Endodermal cell (in vitro differentiated cells): Measurements from ENCODE around the gene TP73. TPM values are rescaled to one million over a fixed set of nuclear protein-coding genes. Genes with fewer than 3 reads are reported as not detected.
A peak's percentile ranks its signal among the peaks of the same experiment; 100 is the strongest.

Source experiments
- DNase-seq: peaks from one replicate; pipeline ENCODE4 v3.0.0-alpha.2; 2017
- H3K27ac ChIP-seq: 2 replicates; pipeline ENCODE4 v1.5.1; 2013; ENCODE audit warnings: mild to moderate bottlenecking, low read depth, low read length, moderate library complexity
- H3K27me3 ChIP-seq: 2 replicates; pipeline ENCODE4 v1.6.1; 2013; ENCODE audit warnings: mild to moderate bottlenecking, low read length, moderate library complexity; ENCODE audit not compliant: insufficient read depth, control insufficient read depth, poor library complexity, severe bottlenecking
- H3K36me3 ChIP-seq: 2 replicates; pipeline ENCODE4 v1.7.0; 2013; ENCODE audit warnings: mild to moderate bottlenecking, low read length, moderate library complexity; ENCODE audit not compliant: control insufficient read depth, insufficient read depth
- H3K4me1 ChIP-seq: one replicate; pipeline ENCODE4 v1.7.0; 2013; ENCODE audit warnings: low read length; ENCODE audit not compliant: control insufficient read depth, insufficient read depth
- H3K4me3 ChIP-seq: 2 replicates; pipeline ENCODE4 v1.5.1; 2013; ENCODE audit warnings: mild to moderate bottlenecking, low read length, moderate library complexity
- H3K9ac ChIP-seq: 2 replicates; pipeline ENCODE4 v1.6.1; 2013; ENCODE audit warnings: mild to moderate bottlenecking, low read length, moderate library complexity; ENCODE audit not compliant: poor library complexity, severe bottlenecking; ENCODE audit errors: extremely low read depth
- H3K9me3 ChIP-seq: 2 replicates; pipeline ENCODE4 v1.6.1; 2013; ENCODE audit warnings: mild to moderate bottlenecking, low read length, moderate library complexity; ENCODE audit not compliant: control insufficient read depth
- H3K27ac Mint-ChIP-seq: 2 replicates; pipeline ENCODE4 v1.8.0; 2020; ENCODE audit warnings: mixed read lengths
- H3K27me3 Mint-ChIP-seq: 2 replicates; pipeline ENCODE4 v1.8.0; 2021; ENCODE audit warnings: mild to moderate bottlenecking, mixed read lengths; ENCODE audit not compliant: insufficient read depth
- H3K36me3 Mint-ChIP-seq: 2 replicates; pipeline ENCODE4 v1.8.0; 2020; ENCODE audit warnings: low read depth, mixed read lengths
- H3K4me1 Mint-ChIP-seq: 2 replicates; pipeline ENCODE4 v1.8.0; 2020; ENCODE audit warnings: mixed read lengths
- H3K4me3 Mint-ChIP-seq: 2 replicates; pipeline ENCODE4 v1.8.0; 2020; ENCODE audit warnings: mild to moderate bottlenecking, moderate library complexity, mixed read lengths
- H3K9me3 Mint-ChIP-seq: 2 replicates; pipeline ENCODE4 v1.8.0; 2020; ENCODE audit warnings: mild to moderate bottlenecking, mixed read lengths
- CTCF ChIP-seq: fragments of 200-600 bp; sonication (generic); conservative IDR thresholded peaks from 2 replicates; pipeline ENCODE4 v1.5.0; 2021; ENCODE audit warnings: antibody characterized with exemption, mild to moderate bottlenecking
- WGBS, 2 experiments: methylation state at CpG; one replicate each; pipeline versions ENCODE4 v1.1.5 to v1.1.7; 2013; ENCODE audit warnings: missing lambda C conversion rate in 2 of 2, mixed read lengths in 1 of 2; ENCODE audit not compliant: insufficient coverage in 1 of 2, insufficient read length in 1 of 2; 5-methylcytosine and 5-hydroxymethylcytosine counted together
- total RNA-seq, 2 donors: library from RNA; stranded (reverse); fragmentation: NEBNext Ultra II Directional in 1 of 2; extraction: Animal tissue kit (Norgen Biotek cat#: 25700) in 1 of 2; gene quantifications; 2 replicates in 1 of 2; 3 replicates in 1 of 2; pipeline ENCODE4 v1.2.1, GENCODE V29; 2021

Gene TP73
- total RNA-seq, 2 donors from 2014 or later = 3.4 to 3.5 TPM

DNA sequence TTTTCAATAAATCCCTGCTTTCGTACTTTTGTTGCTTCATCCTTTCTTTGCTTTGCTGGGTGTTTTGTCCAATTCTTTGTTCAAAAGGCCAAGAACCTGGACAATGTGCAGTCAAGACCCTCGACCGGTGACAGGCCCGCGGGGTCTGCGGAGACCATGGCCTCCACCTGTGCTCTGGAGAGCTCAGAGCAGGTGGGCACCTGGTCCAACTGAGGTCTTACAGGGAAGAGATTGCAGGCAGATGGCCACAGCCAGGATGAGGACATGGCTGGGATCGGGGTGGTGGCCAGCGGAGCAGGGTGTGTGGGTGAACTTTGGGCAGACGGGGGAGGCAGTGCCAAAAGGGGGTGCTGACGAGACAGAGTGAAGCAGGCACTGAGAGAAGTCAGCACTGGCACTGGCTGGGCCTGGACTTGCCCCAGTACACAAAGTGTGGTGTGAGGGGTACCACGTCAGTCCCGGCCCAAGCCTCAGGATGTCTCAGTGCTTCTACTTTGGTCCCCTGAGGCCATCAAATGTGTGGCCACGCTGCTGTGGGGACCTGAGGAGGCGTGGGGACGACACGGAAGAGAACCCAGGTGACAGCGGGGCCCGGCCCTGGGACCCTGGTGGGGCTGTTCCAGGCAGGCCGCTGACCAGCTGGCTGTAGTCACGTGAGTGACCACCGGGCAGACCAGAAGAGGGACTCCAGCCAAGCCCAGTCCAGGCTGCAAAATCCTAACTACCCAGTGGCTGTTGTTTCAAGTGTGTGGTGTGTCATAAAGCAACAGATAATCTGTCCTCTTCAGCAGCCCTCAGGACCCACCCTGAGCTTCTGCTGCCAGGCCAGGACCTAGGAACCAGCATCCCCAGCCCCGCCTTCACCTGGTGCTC is 89.5 kb downstream of the TP73 start:
- Histone ChIP-seq H3K27me3 (no peaks in the 10 kb centered on the region), H3K9ac (no peak overlapping the region), H3K4me1 (peaks cover 10% of the 10 kb centered on the region), H3K36me3 (peaks cover 57% of the 10 kb centered on the region), H3K9me3 (peaks cover 12% of the 10 kb centered on the region), H3K4me3 (no peak overlapping the region), H3K27ac (no peak overlapping the region)
- Mint-ChIP-seq H3K27ac (no peak overlapping the region), H3K27me3 (no peaks in the 10 kb centered on the region), H3K4me3 (no peak overlapping the region), H3K9me3 (no peaks in the 10 kb centered on the region), H3K4me1 (peaks cover 17% of the 10 kb centered on the region), H3K36me3 (peaks cover 48% of the 10 kb centered on the region)
- DNase-seq = peak; percentile 34
- 94 to 97% methylated on average over 19 to 22 of the region's 22 CpGs for WGBS, 2 experiments
- no peak for TF ChIP-seq CTCF

DNA sequence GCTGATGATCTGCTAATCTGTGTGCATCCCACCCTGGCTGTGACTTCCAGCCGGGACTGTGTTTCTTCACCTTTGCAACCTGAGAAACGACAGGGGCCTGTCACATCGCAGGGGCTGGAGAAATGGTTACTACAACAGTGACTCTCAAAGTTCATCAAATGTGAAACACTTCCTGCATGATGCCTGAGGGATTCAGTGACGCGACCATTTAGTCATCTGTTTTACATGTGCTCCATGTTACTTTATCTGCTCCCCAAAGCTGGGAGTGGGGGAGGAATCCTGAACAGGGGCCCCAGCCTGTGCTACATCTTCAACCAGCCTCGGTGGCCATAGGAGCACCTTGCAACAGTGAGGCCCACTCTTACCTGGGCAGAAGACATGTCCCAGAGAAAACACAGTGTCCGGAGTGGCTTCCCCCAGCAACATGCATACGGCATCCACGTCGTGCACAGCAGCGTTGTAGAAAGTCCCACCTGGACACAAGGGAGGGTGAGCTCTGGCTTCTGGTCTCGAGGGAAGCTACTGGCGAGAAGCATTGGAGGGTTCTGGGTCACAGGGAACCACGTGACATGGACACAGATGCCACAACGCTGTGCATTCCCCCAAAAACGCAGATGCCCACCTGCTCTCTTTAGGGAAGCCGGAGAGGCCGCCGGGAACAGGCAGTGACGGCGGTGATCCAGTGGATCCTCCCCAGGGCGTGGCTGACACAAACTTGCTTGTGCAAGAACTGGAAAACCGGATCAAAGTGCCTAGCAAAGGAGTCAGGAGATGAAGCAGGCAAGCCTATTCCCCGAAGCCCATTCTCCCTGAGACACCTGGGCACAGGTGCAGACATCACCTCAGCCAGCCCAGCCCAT is 90.4 kb downstream of the TP73 start:
- no peak overlapping the region for H3K9ac ChIP-seq
- H3K9me3 ChIP-seq = peaks cover 12% of the 10 kb centered on the region
- peaks cover 51% of the 10 kb centered on the region for H3K36me3 ChIP-seq
- no peaks in the 10 kb centered on the region for H3K27me3 ChIP-seq
- Mint-ChIP-seq H3K27ac (no peak overlapping the region), H3K9me3 (no peaks in the 10 kb centered on the region), H3K36me3 (peaks cover 42% of the 10 kb centered on the region), H3K27me3 (no peaks in the 10 kb centered on the region), H3K4me1 (peaks cover 17% of the 10 kb centered on the region), H3K4me3 (no peak overlapping the region)
- H3K4me1 ChIP-seq = peaks cover 10% of the 10 kb centered on the region
- WGBS, 2 experiments = 96% methylated on average over 20 to 24 of the region's 24 CpGs
- H3K27ac ChIP-seq = no peak overlapping the region
- H3K4me3 ChIP-seq = no peak overlapping the region
- no peak for TF ChIP-seq CTCF
- DNase-seq = no peak

DNA sequence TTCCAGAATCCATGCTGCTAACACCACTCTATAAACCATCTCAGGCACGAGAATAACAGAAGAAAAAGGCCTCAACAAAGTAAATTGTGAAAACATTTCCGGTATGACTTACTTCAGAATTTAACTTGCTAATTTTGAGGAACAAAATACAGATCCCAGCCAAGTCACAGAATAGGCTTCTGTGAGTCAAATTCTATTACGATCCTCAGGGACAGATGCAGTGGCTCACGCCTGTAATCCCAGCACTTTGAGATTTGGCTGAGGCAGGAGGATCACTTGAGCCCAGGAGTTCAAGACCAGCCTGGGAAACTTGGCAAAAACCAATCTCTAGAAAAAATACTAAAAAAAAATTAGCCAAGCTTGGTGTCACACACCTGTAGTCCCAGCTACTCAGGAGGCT is 91.1 kb downstream of the TP73 start:
- no peak overlapping the region for H3K27ac Mint-ChIP-seq
- WGBS, 2 experiments = 94% methylated on average over 4 of the region's 4 CpGs

More for the DNA sequence above, 91.1 kb downstream of the TP73 start:
- H3K27me3 ChIP-seq = no peaks in the 10 kb centered on the region
- no peak for DNase-seq
- no peak overlapping the region for H3K27ac ChIP-seq
- H3K4me3 Mint-ChIP-seq = no peak overlapping the region
- H3K36me3 ChIP-seq = peaks cover 44% of the 10 kb centered on the region
- no peak overlapping the region for H3K4me3 ChIP-seq
- peaks cover 17% of the 10 kb centered on the region for H3K4me1 Mint-ChIP-seq
- TF ChIP-seq CTCF = no peak
- H3K36me3 Mint-ChIP-seq = peaks cover 35% of the 10 kb centered on the region
- no peaks in the 10 kb centered on the region for H3K27me3 Mint-ChIP-seq
- no peaks in the 10 kb centered on the region for H3K9me3 Mint-ChIP-seq
- H3K4me1 ChIP-seq = peaks cover 10% of the 10 kb centered on the region
- peaks cover 12% of the 10 kb centered on the region for H3K9me3 ChIP-seq
- H3K9ac ChIP-seq = no peak overlapping the region
